Activated CD4-positive, CD25-positive, alpha-beta regulatory T cell treated with anti-CD3 and anti-CD28 coated beads, Interleukin-2, amount 50 U/mL, for 72 hours (primary cell): ENCODE measurements around the gene CYB5RL.
"Not testable (repeated sequence)": the region's sequence is repeated elsewhere in the genome, so short reads cannot be mapped to it uniquely, and the experiment has no call there.

Experiments
- DNase-seq: peaks from one replicate; pipeline ENCODE4 v3.0.0; 2021

The CYB5RL gene

GRCh38 chr1:54180701-54181360, 19.0 kb downstream of the CYB5RL start:
- no peak for DNase-seq

- no peak for DNase-seq
Observed at GRCh38 chr1:54178296-54179070, 21.3 kb downstream of the CYB5RL start.

- no peak for DNase-seq
Observed at GRCh38 chr1:54177726-54178125, 22.1 kb downstream of the CYB5RL start.

- no peak for DNase-seq
Observed at GRCh38 chr1:54176621-54177327, 23.1 kb downstream of the CYB5RL start.

GRCh38 chr1:54174106-54174505, 25.7 kb downstream of the CYB5RL start:
- no peak for DNase-seq

- DNase-seq = no peak
Observed at GRCh38 chr1:54173681-54174080, 26.1 kb downstream of the CYB5RL start.

- DNase-seq = no peak
Observed at GRCh38 chr1:54172614-54173599, 26.9 kb downstream of the CYB5RL start.

- DNase-seq = no peak
Observed at GRCh38 chr1:54171606-54172005, 28.2 kb downstream of the CYB5RL start.

- no peak for DNase-seq
Observed at GRCh38 chr1:54171016-54171415, 28.8 kb downstream of the CYB5RL start.

- DNase-seq = no peak
Observed at GRCh38 chr1:54169068-54169467, 30.8 kb downstream of the CYB5RL start.

- no peak for DNase-seq
Observed at GRCh38 chr1:54168206-54168965, 31.4 kb downstream of the CYB5RL start.

- DNase-seq = no peak
Observed at GRCh38 chr1:54167422-54168139, 32.2 kb downstream of the CYB5RL start.

GRCh38 chr1:54166357-54166756, 33.5 kb downstream of the CYB5RL start:
- DNase-seq = not testable (repeated sequence)

GRCh38 chr1:54165146-54165545, 34.7 kb downstream of the CYB5RL start:
- DNase-seq = no peak

GRCh38 chr1:54163573-54163972, 36.3 kb downstream of the CYB5RL start:
- no peak for DNase-seq

- DNase-seq = no peak
Observed at GRCh38 chr1:54163051-54163450, 36.8 kb downstream of the CYB5RL start.

- no peak for DNase-seq
Observed at GRCh38 chr1:54161495-54162168, 38.2 kb downstream of the CYB5RL start.

- DNase-seq = no peak
Observed at GRCh38 chr1:54160351-54160750, 39.5 kb downstream of the CYB5RL start.

- DNase-seq = no peak
Observed at GRCh38 chr1:54159733-54160316, 40.0 kb downstream of the CYB5RL start.

GRCh38 chr1:54158071-54158470, 41.8 kb downstream of the CYB5RL start:
- no peak for DNase-seq
